ENCODE data around the gene DDN.

The DDN gene

DNA sequence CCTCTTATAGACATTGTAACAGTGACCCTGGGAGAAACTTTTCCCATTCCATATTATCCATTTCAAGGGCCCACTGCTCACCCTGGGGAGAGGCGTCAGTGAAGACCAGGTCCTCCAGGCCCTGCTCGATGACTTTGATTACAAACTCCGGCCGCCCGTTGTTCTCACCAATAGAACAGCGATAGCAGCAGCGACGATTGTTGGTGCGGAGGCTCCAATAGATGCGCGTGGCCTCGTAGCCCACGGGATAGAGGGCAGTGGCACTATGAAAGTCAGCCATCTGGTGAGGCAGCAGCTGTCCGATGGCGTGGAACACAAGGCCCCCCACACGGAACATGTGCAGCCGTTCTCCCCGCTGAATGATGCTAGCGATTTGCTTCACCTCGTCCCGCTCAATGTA lies 26.9 kb upstream of the DDN start:
- TF ChIP-seq, protein P1, sequence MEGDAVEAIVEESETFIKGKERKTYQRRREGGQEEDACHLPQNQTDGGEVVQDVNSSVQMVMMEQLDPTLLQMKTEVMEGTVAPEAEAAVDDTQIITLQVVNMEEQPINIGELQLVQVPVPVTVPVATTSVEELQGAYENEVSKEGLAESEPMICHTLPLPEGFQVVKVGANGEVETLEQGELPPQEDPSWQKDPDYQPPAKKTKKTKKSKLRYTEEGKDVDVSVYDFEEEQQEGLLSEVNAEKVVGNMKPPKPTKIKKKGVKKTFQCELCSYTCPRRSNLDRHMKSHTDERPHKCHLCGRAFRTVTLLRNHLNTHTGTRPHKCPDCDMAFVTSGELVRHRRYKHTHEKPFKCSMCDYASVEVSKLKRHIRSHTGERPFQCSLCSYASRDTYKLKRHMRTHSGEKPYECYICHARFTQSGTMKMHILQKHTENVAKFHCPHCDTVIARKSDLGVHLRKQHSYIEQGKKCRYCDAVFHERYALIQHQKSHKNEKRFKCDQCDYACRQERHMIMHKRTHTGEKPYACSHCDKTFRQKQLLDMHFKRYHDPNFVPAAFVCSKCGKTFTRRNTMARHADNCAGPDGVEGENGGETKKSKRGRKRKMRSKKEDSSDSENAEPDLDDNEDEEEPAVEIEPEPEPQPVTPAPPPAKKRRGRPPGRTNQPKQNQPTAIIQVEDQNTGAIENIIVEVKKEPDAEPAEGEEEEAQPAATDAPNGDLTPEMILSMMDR (conservative IDR thresholded peaks at IDR 0.05; ENCODE audit: low read length): no peak
- no peak overlapping the region for H3K4me3 ChIP-seq (ENCODE audit: low read length)
- no peak for DNase-seq (ENCODE audit: low read depth)

DNA sequence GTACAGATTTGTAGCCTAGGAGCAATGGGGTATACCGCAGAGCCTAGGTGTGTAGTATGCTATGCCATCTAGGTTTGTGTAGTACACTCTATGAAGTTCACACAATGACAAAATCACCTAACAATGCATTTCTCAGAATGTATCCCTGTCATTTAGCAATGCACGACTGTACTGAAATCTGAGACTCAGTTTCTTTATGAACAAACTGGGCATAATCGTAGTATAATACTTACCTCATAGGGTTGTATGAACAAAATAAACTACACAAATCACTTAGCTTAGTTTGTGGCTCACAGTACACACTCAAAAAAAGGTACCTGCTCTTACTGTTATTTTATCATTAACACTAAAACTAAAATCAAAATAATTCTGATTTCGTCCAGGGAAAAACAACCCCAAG lies 26.3 kb upstream of the DDN start:
- no peak overlapping the region for H3K4me3 ChIP-seq (ENCODE audit: low read length)
- DNase-seq (ENCODE audit: low read depth): no peak
- TF ChIP-seq, protein P1 (conservative IDR thresholded peaks at IDR 0.05; ENCODE audit: low read length): no peak

GRCh38 chr12:49024543-49024942 lies 25.4 kb upstream of the DDN start:
- H3K4me3 ChIP-seq (ENCODE audit: low read length): no peak overlapping the region
- TF ChIP-seq, protein P1 (conservative IDR thresholded peaks at IDR 0.05; ENCODE audit: low read length): no peak
- DNase-seq (ENCODE audit: low read depth): no peak

DNA sequence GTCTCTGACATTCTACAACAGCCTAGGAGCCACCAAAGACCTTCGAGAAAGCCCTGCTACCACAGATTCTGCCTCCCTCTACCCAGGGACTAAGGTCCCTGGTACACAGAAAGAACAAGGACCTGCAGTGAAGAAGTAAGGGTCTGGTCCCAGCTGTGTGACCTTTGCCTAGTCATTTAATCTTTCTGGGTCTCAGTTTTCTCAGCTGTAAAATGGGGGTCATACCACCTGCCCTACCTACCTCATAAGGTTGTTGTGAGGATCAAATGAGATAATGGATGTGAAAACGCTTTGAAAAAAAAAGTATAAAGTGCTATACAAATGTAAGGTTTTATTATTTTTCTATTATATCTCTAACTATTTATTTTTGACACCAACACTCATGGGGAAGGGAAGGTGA lies 24.6 kb upstream of the DDN start:
- TF ChIP-seq, protein P1 (conservative IDR thresholded peaks at IDR 0.05; ENCODE audit: low read length): no peak
- no peak overlapping the region for H3K4me3 ChIP-seq (ENCODE audit: low read length)
- no peak for DNase-seq (ENCODE audit: low read depth)

DNA sequence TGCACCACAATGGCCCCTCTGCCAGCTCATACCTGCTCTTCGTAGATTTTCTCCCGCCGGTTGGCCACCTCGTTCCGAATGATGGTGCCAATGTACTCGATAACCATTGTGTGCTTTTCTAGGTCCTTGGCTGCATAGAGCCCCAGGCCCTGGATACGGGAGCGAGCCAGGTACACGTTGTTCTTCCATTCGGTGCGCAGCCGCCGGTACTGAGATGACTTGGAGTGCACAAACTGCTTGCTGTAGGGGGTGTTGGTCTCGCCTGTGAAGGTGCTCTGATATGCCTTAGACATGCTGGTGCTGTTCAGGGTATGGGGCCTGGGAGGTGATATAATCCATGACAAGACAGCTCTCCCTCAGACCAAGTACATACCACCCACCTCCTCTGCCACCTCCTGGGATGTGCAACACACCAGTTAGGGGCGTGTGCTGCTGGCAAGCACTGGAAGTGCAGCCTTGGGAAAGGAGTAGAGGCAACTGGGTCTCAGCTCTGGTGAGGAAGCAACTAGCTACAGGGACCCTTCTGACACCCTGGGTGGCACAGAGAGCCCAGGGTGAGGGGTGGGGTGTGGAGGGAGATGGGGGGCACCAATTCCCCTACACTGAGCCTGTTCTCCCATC lies 23.5 kb upstream of the DDN start:
- DNase-seq (ENCODE audit: low read depth): no peak
- H3K4me3 ChIP-seq (ENCODE audit: low read length): no peak overlapping the region
- TF ChIP-seq, protein P1 (conservative IDR thresholded peaks at IDR 0.05; ENCODE audit: low read length): no peak

GRCh38 chr12:49021292-49021915 lies 22.2 kb upstream of the DDN start:
- TF ChIP-seq, protein P1 (conservative IDR thresholded peaks at IDR 0.05; ENCODE audit: low read length): no peak
- DNase-seq (ENCODE audit: low read depth): no peak
- no peak overlapping the region for H3K4me3 ChIP-seq (ENCODE audit: low read length)

GRCh38 chr12:49020441-49020840 lies 21.3 kb upstream of the DDN start:
- no peak for DNase-seq (ENCODE audit: low read depth)

More at GRCh38 chr12:49020441-49020840, 21.3 kb upstream of the DDN start:
- TF ChIP-seq, protein P1 (conservative IDR thresholded peaks at IDR 0.05; ENCODE audit: low read length): no peak
- no peak overlapping the region for H3K4me3 ChIP-seq (ENCODE audit: low read length)

Measured in AG10803 (cell line).